Brain microvascular endothelial cell (primary cell): ENCODE results near the gene RHBDD1.

Experiments
- DNase-seq: peaks from one replicate; pipeline ENCODE4 v3.0.0-alpha.2; 2020
- H3K27ac ChIP-seq: fragments of 250-450 bp; sonication (Bioruptor Pico); 2 replicates; pipeline ENCODE4 v1.5.1; 2020; ENCODE audit warnings: mild to moderate bottlenecking, moderate library complexity
- H3K27me3 ChIP-seq: fragments of 250-450 bp; sonication (Bioruptor Pico); replicated peaks from 2 replicates; pipeline ENCODE4 v1.5.1; 2020; ENCODE audit warnings: mild to moderate bottlenecking
- H3K36me3 ChIP-seq: fragments of 250-450 bp; sonication (Bioruptor Pico); replicated peaks from 2 replicates; pipeline ENCODE4 v1.5.1; 2020; ENCODE audit warnings: mild to moderate bottlenecking
- H3K4me3 ChIP-seq: 2 replicates; pipeline ENCODE4 v1.5.1; 2011; ENCODE audit warnings: low read depth, mild to moderate bottlenecking, control low read depth, low read length, moderate library complexity
- CTCF ChIP-seq: IDR thresholded peaks from 2 replicates; pipeline ENCODE4 v1.5.1; 2011; ENCODE audit warnings: low read depth, mild to moderate bottlenecking, moderate library complexity, low read length, control low read depth, inconsistent platforms; ENCODE audit errors: missing control alignments
- in situ Hi-C: cut with HindIII; loops from 2 replicates; pipeline ENCODE4 v1.10.0; 2017; ENCODE audit warnings: low sequenced_read_pairs, low pct_ligation_motif_present

The RHBDD1 gene

GRCh38 chr2:226884166-226884565, 48.3 kb downstream of the RHBDD1 start:
- Histone ChIP-seq H3K27ac (no peak overlapping the region), H3K36me3 (no peaks in the 10 kb centered on the region), H3K27me3 (no peaks in the 10 kb centered on the region), H3K4me3 (no peak overlapping the region)
- TF ChIP-seq CTCF = no peak
- DNase-seq = no peak
- in situ Hi-C loops = no loop called here

- H3K27ac ChIP-seq = no peak overlapping the region
Observed at GRCh38 chr2:226885769-226886435, 50.0 kb downstream of the RHBDD1 start.

GRCh38 chr2:226887940-226888339, 52.1 kb downstream of the RHBDD1 start:
- DNase-seq = peak; percentile 57
- H3K4me3 ChIP-seq = no peak overlapping the region

More at GRCh38 chr2:226885769-226886435, 50.0 kb downstream of the RHBDD1 start:
- DNase-seq = no peak
- Histone ChIP-seq H3K36me3 (no peaks in the 10 kb centered on the region), H3K4me3 (no peak overlapping the region), H3K27me3 (no peaks in the 10 kb centered on the region)
- in situ Hi-C loops = no loop called here
- no peak for TF ChIP-seq CTCF

GRCh38 chr2:226888378-226888965, 52.6 kb downstream of the RHBDD1 start:
- no peak for DNase-seq
- Histone ChIP-seq H3K27me3 (no peaks in the 10 kb centered on the region), H3K27ac (no peak overlapping the region), H3K4me3 (no peak overlapping the region), H3K36me3 (no peaks in the 10 kb centered on the region)
- TF ChIP-seq CTCF = no peak
- in situ Hi-C loops = no loop called here

More at GRCh38 chr2:226887940-226888339, 52.1 kb downstream of the RHBDD1 start:
- Histone ChIP-seq H3K36me3 (no peaks in the 10 kb centered on the region), H3K27me3 (no peaks in the 10 kb centered on the region), H3K27ac (no peak overlapping the region)
- TF ChIP-seq CTCF = no peak
- in situ Hi-C loops = no loop called here

- H3K4me3 ChIP-seq = no peak overlapping the region
- TF ChIP-seq CTCF = no peak
- H3K27ac ChIP-seq = no peak overlapping the region
- H3K36me3 ChIP-seq = no peaks in the 10 kb centered on the region
- in situ Hi-C loops = no loop called here
- DNase-seq = no peak
- H3K27me3 ChIP-seq = no peaks in the 10 kb centered on the region
Observed at GRCh38 chr2:226888971-226889370, 53.1 kb downstream of the RHBDD1 start.
